SJSA1 (cell line): ENCODE measurements around the gene CMTM6. TPM values are rescaled to one million over a fixed set of nuclear protein-coding genes. Genes with fewer than 3 reads are reported as not detected.

Experiments used
- DNase-seq, 2 experiments: peaks; one replicate each; pipeline ENCODE4 v3.0.0-alpha.2; 2015 to 2020; ENCODE audit warnings: low spot score in 2 of 2, low read depth in 1 of 2
- H3K27ac ChIP-seq: fragments of 250-450 bp; sonication (Bioruptor Pico); 2 replicates; pipeline ENCODE4 v1.5.1; 2020; ENCODE audit warnings: mild to moderate bottlenecking, moderate library complexity
- H3K27me3 ChIP-seq: fragments of 250-450 bp; sonication (Bioruptor Pico); replicated peaks from 2 replicates; pipeline ENCODE4 v1.5.1; 2020; ENCODE audit warnings: mild to moderate bottlenecking, moderate library complexity
- H3K36me3 ChIP-seq: fragments of 250-450 bp; sonication (Bioruptor Pico); 2 replicates; pipeline ENCODE4 v1.5.1; 2020; ENCODE audit warnings: mild to moderate bottlenecking
- H3K4me1 ChIP-seq: fragments of 250-450 bp; sonication (Bioruptor Pico); replicated peaks from 2 replicates; pipeline ENCODE4 v1.6.1; 2021; ENCODE audit warnings: mild to moderate bottlenecking
- H3K4me3 ChIP-seq: fragments of 250-450 bp; sonication (Bioruptor Pico); 2 replicates; pipeline ENCODE4 v1.5.1; 2020; ENCODE audit warnings: mild to moderate bottlenecking
- H3K9me3 ChIP-seq: fragments of 250-450 bp; sonication (Bioruptor Pico); replicated peaks from 2 replicates; pipeline ENCODE4 v1.5.1; 2020; ENCODE audit warnings: mild to moderate bottlenecking
- total RNA-seq: library from RNA; depleted of rRNA; stranded (reverse); fragments of >200 nt; shearing (Covaris generic); gene quantifications from 2 replicates; pipeline ENCODE4 v1.2.3, GENCODE V29; 2014

The CMTM6 gene
- total RNA-seq, 1 experiment from 2014 or later = 204 TPM

- H3K36me3 ChIP-seq = no peaks in the 10 kb centered on the region
- H3K27me3 ChIP-seq = no peaks in the 10 kb centered on the region
- no peaks in the 10 kb centered on the region for H3K4me1 ChIP-seq
- no peaks in the 10 kb centered on the region for H3K9me3 ChIP-seq
- no peak overlapping the region for H3K27ac ChIP-seq
- no peak for DNase-seq
- H3K4me3 ChIP-seq = no peak overlapping the region
Observed at GRCh38 chr3:32511005-32511404, 8.4 kb upstream of the CMTM6 start.

DNA sequence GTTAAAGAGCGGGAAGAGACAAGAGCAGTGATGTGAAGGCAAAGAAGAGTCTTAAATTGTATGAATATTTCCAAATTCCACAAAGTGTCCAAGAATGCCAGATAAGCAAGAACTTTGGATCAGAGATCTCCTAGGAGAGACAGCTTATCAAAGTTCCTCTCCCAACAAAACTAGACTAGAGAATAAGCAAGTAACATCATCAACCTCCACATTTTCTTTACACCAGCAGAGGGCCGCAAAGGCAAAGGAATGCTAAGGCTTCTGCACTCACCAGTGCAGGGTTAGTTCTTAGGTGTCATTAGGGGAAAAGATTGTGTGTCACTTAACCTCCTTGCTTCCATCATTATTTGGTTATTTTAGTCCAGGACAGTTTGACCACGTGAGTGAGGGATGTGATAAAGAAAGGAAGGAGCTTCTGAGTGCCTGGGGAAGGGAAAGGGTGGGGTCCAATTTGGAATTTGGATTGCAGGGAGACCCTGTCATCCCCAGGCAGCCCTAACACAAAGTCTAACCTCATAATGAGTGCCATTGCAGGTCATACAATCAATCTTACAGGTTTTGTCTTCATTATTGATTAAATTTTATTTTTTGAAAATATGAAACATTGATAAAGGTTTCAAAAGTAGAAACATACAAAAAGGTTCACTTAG is 7.5 kb upstream of the CMTM6 start:
- H3K27me3 ChIP-seq = no peaks in the 10 kb centered on the region
- no peak overlapping the region for H3K4me3 ChIP-seq
- H3K4me1 ChIP-seq = no peaks in the 10 kb centered on the region
- peak; percentile 49 to 52 for DNase-seq
- H3K9me3 ChIP-seq = no peaks in the 10 kb centered on the region
- H3K27ac ChIP-seq = no peak overlapping the region
- H3K36me3 ChIP-seq = no peaks in the 10 kb centered on the region

DNA sequence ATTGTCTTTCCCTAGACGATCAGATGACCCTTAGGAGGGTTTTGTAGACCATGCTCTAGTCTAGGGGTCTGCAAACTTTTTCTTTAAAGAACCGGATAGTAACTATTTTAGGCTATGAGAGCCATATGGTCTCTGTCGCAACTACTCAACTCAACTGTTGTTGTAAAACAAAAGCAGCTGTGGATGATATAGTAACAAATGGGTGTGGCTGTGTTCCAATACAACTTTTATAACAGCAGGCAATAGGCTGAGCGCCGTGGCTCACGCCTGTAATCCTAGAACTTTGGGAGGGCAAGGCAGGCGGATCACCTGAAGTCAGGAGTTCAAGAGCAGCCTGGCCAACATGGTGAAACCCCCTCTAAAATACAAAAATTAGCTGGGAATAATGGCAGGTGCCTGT is 6.1 kb upstream of the CMTM6 start:
- no peak overlapping the region for H3K4me3 ChIP-seq
- no peaks in the 10 kb centered on the region for H3K9me3 ChIP-seq
- H3K36me3 ChIP-seq = no peaks in the 10 kb centered on the region
- H3K27ac ChIP-seq = no peak overlapping the region
- no peaks in the 10 kb centered on the region for H3K4me1 ChIP-seq
- no peak for DNase-seq
- no peaks in the 10 kb centered on the region for H3K27me3 ChIP-seq

- H3K4me3 ChIP-seq = no peak overlapping the region
- DNase-seq = no peak
- H3K9me3 ChIP-seq = no peaks in the 10 kb centered on the region
- H3K27ac ChIP-seq = no peak overlapping the region
- H3K36me3 ChIP-seq = peaks cover 8% of the 10 kb centered on the region; the same call in 1 of the 2 replicates
- no peaks in the 10 kb centered on the region for H3K27me3 ChIP-seq
- H3K4me1 ChIP-seq = no peaks in the 10 kb centered on the region
Observed at GRCh38 chr3:32506466-32506865, 3.8 kb upstream of the CMTM6 start.

DNA sequence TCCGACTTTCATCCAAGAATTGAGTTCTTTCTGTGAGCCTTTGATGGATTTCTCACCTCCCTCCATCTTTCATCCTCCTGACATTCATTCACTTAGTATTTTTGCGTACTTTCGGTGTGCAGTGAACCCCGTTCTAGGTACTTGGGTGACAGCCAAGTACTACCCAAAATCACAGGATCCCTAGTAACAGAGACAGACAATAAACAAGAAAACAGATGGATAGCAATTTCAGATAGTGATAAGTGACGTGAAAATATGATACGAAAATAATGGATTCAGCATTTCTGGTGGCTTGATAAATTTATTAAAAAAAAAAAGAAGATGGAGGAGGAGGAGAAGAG is 264 bp upstream of the CMTM6 start:
- H3K9me3 ChIP-seq = no peaks in the 10 kb centered on the region
- H3K27me3 ChIP-seq = no peaks in the 10 kb centered on the region
- peak overlapping the region; percentile 97 for H3K4me3 ChIP-seq
- H3K36me3 ChIP-seq = peaks cover 21% of the 10 kb centered on the region
- H3K27ac ChIP-seq = peak overlapping the region; percentile 97
- peaks cover 16% of the 10 kb centered on the region for H3K4me1 ChIP-seq
- peak in 1 of 2 experiments; percentile 46 for DNase-seq

DNA sequence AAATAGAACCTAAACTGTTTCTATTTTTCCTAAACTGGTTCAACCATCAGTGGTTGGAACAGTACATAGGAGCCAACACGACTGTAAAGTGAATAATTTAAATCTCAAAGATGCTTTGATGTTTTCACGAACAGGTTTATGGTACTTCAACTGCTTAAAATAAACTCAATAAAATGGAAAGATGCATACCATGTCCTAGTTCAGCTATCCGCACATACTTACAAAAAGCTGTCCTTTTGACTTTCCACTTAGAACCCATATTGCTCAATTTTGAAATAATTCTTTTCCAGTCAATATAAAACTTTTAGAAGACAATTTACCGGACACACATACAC is 902 bp downstream of the CMTM6 start:
- Histone ChIP-seq H3K9me3 (no peaks in the 10 kb centered on the region), H3K4me3 (peak overlapping the region; percentile 97), H3K27me3 (no peaks in the 10 kb centered on the region), H3K27ac (peak overlapping the region; percentile 97), H3K36me3 (peaks cover 22% of the 10 kb centered on the region), H3K4me1 (peaks cover 16% of the 10 kb centered on the region)
- no peak for DNase-seq

DNA sequence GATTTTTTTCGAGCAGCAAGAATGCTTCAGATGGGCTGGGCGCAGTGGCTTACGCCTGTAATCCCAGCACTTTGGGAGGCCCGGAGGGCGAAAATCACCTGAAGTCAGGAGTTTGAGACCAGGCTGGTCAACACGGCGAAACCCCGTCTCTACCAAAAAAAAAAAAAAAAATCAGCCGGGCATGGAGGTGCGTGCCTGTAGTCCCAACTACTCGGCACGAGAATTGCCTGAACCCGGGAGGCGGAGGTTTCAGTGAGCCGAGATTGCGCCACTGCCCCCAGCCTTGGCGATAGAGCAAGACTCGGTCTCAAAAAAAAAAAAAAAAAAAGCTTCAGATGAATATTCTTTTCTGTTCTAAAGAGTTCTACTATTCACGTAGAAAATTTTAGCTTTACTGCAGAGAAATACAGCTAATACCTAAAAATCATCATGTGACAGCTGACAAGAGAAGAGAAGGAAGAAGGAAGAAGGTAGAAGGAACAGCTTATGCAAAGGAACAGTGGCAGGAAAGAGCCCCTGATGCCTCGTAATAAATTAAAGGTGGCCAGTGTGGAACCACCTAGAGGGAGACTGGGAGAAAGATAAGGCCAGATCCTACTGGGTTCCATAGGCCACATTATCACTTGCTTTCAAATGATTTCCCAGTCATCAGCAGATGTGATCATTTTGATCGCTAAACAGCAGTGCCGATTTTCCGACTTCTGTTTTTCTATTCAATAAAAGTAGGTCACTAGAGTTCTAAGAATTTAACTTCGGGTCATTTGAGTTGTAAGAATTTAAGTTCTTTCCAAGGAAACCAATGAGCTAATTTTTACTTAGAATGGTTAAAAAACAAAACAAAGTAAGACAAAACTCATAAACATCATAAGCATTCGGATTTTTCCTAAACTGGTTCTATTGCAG is 1.5 kb downstream of the CMTM6 start:
- peak overlapping the region; percentile 97 for H3K27ac ChIP-seq
- peaks cover 22% of the 10 kb centered on the region for H3K36me3 ChIP-seq
- peak overlapping the region; percentile 97 for H3K4me3 ChIP-seq
- H3K4me1 ChIP-seq = peaks cover 16% of the 10 kb centered on the region
- DNase-seq = peak in 1 of 2 experiments; percentile 1
- H3K27me3 ChIP-seq = no peaks in the 10 kb centered on the region
- H3K9me3 ChIP-seq = no peaks in the 10 kb centered on the region

- DNase-seq = peak in 1 of 2 experiments; percentile 23
- H3K27ac ChIP-seq = no peak overlapping the region
- H3K36me3 ChIP-seq = peaks cover 24% of the 10 kb centered on the region
- no peaks in the 10 kb centered on the region for H3K9me3 ChIP-seq
- no peaks in the 10 kb centered on the region for H3K27me3 ChIP-seq
- peaks cover 16% of the 10 kb centered on the region for H3K4me1 ChIP-seq
- H3K4me3 ChIP-seq = no peak overlapping the region
Observed at GRCh38 chr3:32500231-32500630, 2.4 kb downstream of the CMTM6 start.

- Histone ChIP-seq H3K4me1 (peaks cover 16% of the 10 kb centered on the region), H3K36me3 (peaks cover 26% of the 10 kb centered on the region), H3K27me3 (no peaks in the 10 kb centered on the region), H3K4me3 (no peak overlapping the region), H3K27ac (no peak overlapping the region), H3K9me3 (no peaks in the 10 kb centered on the region)
- DNase-seq = no peak
Observed at GRCh38 chr3:32499585-32499984, 3.1 kb downstream of the CMTM6 start.

- H3K36me3 ChIP-seq = peaks cover 26% of the 10 kb centered on the region
Observed at GRCh38 chr3:32498992-32499391, 3.7 kb downstream of the CMTM6 start.

DNA sequence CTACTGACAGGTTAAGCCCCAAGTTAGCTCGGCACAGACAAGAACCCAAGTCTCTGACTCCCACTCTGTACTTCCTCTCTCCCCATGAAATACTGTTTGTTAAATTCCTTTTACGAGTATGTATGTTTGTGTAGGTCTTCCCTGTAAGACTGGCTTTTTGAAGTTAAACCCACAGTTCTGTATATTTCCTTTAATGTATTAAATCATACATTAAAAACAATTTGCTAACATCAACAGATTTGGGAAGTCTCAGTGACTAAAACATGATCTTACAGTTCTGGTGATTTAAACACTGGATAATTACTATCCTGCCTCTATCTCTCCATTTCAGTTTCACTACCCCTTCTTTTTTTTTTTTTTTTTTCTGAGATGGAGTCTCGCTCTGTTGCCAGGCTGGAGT is 4.4 kb downstream of the CMTM6 start:
- H3K9me3 ChIP-seq = no peaks in the 10 kb centered on the region
- H3K36me3 ChIP-seq = peaks cover 26% of the 10 kb centered on the region
- DNase-seq = no peak
- peaks cover 27% of the 10 kb centered on the region for H3K4me1 ChIP-seq
- no peaks in the 10 kb centered on the region for H3K27me3 ChIP-seq
- H3K4me3 ChIP-seq = no peak overlapping the region
- no peak overlapping the region for H3K27ac ChIP-seq

More at GRCh38 chr3:32498992-32499391, 3.7 kb downstream of the CMTM6 start:
- no peaks in the 10 kb centered on the region for H3K27me3 ChIP-seq
- no peaks in the 10 kb centered on the region for H3K9me3 ChIP-seq
- no peak overlapping the region for H3K4me3 ChIP-seq
- peaks cover 20% of the 10 kb centered on the region for H3K4me1 ChIP-seq
- no peak for DNase-seq
- no peak overlapping the region for H3K27ac ChIP-seq

- H3K36me3 ChIP-seq = peaks cover 34% of the 10 kb centered on the region
Observed at GRCh38 chr3:32495609-32496008, 7.0 kb downstream of the CMTM6 start.

DNA sequence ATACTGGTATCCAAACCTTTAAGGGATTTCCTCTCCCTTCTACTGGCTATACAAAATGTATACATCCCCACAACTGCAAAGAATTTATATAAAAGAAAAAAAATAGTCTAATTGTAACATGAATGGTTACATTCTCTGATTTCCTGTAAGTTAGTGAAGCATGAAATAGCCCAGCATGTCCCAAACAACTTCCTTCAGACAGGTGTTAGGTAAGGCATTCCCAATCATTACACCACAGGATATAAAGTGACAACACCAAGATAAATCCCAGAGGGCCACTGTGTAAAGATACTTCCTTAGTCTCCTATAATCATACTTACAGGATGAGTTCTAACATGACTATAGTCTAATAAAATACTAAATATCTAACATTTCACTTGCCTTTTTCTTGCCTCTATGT is 7.6 kb downstream of the CMTM6 start:
- H3K27me3 ChIP-seq = no peaks in the 10 kb centered on the region
- no peak for DNase-seq
- no peaks in the 10 kb centered on the region for H3K9me3 ChIP-seq
- H3K27ac ChIP-seq = no peak overlapping the region
- peaks cover 23% of the 10 kb centered on the region for H3K4me1 ChIP-seq
- H3K4me3 ChIP-seq = no peak overlapping the region
- peaks cover 33% of the 10 kb centered on the region for H3K36me3 ChIP-seq

More at GRCh38 chr3:32495609-32496008, 7.0 kb downstream of the CMTM6 start:
- Histone ChIP-seq H3K4me1 (peaks cover 28% of the 10 kb centered on the region), H3K27me3 (no peaks in the 10 kb centered on the region), H3K4me3 (no peak overlapping the region), H3K9me3 (no peaks in the 10 kb centered on the region), H3K27ac (no peak overlapping the region)
- DNase-seq = no peak
